Thoracic aorta endothelial cell (primary cell): Measurements from ENCODE around the gene PTHLH. TPM values are rescaled to one million over a fixed set of nuclear protein-coding genes. Genes with fewer than 3 reads are reported as not detected.

Source experiments
- small RNA-seq: library from RNA; depleted of rRNA; stranded (forward); fragments of <200 nt; gene quantifications from one replicate; pipeline ENCODE3, GENCODE V24; 2012
- total RNA-seq: library from RNA; depleted of rRNA; stranded (reverse); fragments of >200 nt; gene quantifications from 2 replicates; pipeline ENCODE4 v1.2.3, GENCODE V29; 2012

The PTHLH gene
- total RNA-seq: 0.93 and 4.1 TPM in 2 replicates

GRCh38 chr12:27972721-27973120 is at the start of gene PTHLH:
Gene PTHLH (minus strand): TSS chr12:27972733. CDS start chr12:27969494, 3,239 bp downstream.

Small RNA genes lying within 50 kb of the gene (small RNA-seq; reads per million reads assigned to genes)
- gene AC008011.1: not detected

Other genes starting within 250 kb of the PTHLH start
- gene KLHL42, start 192.5 kb downstream of the PTHLH start, total RNA-seq: 31.6 and 32.4 TPM in 2 replicates
- 0.13 and 0.14 TPM in 2 replicates for gene MANSC4, start 192.5 kb downstream of the PTHLH start, total RNA-seq
- gene CCDC91, start 217.7 kb upstream of the PTHLH start, total RNA-seq: 13.7 and 14.9 TPM in 2 replicates